ENCODE data around the gene ZNF774. TPM values are rescaled to one million over a fixed set of nuclear protein-coding genes. Genes with fewer than 3 reads are reported as not detected.

ZNF774 gene
- total and polyA plus RNA-seq, 2 of the 8 experiments (the other 6 are each of a cell fraction or from before 2014, with no cell fraction given) = 0.82 to 2.6 TPM

DNA sequence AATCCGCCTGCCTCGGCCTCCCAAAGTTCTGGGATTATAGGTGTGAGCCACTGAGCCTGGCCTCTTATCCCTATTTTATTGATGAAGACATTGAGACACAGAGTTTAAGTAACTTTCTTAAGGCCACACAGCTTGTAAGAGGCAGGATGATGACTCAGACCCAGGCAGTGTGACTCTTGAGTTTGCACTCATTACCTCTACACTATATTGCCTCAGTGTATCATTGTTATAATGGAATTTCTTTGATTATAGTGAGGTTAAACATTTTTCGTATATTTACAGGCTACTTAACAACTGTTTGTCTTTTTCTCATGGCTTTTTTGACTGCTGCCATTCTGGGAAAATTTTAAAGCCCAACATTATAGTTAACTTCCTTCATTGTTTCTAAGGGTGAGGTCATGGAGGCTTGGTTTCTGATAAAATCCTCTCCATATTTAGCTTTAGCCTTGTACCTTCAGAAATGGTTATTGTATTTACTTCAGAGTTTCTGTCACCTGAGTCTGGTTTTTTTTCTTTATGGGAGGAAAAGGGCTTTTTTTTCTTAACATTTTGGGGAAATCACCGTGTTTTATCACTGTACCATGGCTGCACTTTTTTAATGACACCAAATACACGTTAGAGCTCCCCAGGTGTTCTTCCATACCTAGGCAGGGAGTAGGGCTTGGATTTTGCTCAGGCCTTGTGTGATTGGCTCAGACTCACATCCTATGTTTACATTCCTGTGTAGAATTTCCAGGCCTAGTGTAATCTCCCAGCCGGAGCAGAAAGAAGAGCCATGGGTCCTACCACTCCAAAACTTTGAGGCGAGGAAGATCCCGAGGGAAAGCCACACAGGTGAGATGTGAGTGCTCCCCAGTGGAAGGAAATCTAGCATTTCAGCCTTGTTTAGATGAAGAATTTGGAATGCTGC is 6.3 kb downstream of the ZNF774 start (continued):
- TF ChIP-seq ATF3 (IDR thresholded peaks at IDR 0.05; ENCODE audit: insufficient read depth, low read depth, low read length) (no peak), POLR2AphosphoS5 (IDR thresholded peaks at IDR 0.05; ENCODE audit: low read depth, low read length) (no peak)
- TF ChIP-seq, protein P1, sequence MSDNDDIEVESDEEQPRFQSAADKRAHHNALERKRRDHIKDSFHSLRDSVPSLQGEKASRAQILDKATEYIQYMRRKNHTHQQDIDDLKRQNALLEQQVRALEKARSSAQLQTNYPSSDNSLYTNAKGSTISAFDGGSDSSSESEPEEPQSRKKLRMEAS (IDR thresholded peaks at IDR 0.05) = no peak

Measured in H1 (cell line).